Right lobe of liver (tissue), 4 donors: ENCODE results near the gene OAF.

Source experiments
- POLR2A ChIP-seq: fragments of 450-650 bp; IDR thresholded peaks from one replicate; pipeline ENCODE4 v1.6.1; 2017; ENCODE audit warnings: antibody characterized with exemption, mild to moderate bottlenecking
- TF ChIP-seq, protein P1 (sequence below), 4 donors: fragments of 200-600 bp in 3 of 4; fragments of 450-650 bp in 1 of 4; IDR thresholded peaks; one replicate each; pipeline versions ENCODE4 v1.5.1 to v1.8.0; 2016 to 2022; ENCODE audit warnings: antibody characterized with exemption in 4 of 4, mild to moderate bottlenecking in 2 of 4
- donor health status: DM: no; HTN: no; CAD: no.
- donor health status: DM: no; HTN: no; CAD: no.
- donor health status: DM: no; HTN: yes; CAD: no.

DNA sequence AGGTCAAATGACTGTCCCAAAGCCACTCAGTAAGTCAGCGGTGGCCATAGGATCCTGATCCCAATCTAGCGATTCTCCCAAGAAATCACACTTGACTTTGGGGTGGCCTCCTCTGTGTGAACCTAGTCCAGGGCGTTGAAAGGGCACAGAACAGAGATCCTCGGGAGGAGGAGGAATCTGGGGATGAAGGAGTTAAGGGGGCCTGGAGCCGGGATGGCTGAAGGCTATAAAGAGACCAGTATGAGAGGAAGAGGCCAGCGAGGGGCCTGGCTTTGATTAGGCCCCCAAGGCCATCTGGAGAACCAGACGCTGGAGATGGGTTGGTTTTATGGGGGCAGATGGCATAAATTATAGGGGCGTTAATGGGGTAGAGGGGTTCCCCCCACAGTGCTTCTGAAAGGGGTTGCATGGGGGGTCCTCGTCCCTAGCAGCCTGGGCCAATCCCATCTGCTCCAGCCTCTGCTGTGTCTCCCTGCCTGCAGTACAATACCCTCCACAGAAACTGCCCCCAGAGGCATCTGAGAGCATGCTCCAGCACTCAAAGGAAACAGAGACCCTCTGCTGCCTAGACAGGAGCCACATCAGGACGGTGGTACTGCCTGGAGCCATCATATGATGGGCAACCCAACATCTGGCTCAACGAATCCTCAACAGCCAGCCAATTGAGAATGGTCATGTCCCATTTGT, 37.7 kb upstream of the OAF start:
- TF ChIP-seq, protein P1, sequence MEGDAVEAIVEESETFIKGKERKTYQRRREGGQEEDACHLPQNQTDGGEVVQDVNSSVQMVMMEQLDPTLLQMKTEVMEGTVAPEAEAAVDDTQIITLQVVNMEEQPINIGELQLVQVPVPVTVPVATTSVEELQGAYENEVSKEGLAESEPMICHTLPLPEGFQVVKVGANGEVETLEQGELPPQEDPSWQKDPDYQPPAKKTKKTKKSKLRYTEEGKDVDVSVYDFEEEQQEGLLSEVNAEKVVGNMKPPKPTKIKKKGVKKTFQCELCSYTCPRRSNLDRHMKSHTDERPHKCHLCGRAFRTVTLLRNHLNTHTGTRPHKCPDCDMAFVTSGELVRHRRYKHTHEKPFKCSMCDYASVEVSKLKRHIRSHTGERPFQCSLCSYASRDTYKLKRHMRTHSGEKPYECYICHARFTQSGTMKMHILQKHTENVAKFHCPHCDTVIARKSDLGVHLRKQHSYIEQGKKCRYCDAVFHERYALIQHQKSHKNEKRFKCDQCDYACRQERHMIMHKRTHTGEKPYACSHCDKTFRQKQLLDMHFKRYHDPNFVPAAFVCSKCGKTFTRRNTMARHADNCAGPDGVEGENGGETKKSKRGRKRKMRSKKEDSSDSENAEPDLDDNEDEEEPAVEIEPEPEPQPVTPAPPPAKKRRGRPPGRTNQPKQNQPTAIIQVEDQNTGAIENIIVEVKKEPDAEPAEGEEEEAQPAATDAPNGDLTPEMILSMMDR (IDR thresholded peaks at IDR 0.05) = no peak
- no peak for TF ChIP-seq POLR2A
